NOMO-1 treated with DMSO at 0.1 percent for 48 hours (cell line): Measurements from ENCODE around the gene PRELID1.
A peak's percentile ranks its signal among the peaks of the same experiment; 100 is the strongest.

Experiments
- DNase-seq: peaks from one replicate; lab custom pipeline; 2025; ENCODE audit not compliant: unreplicated experiment; lab: John Stamatoyannopoulos, UW

PRELID1 gene

GRCh38 chr5:177312649-177313181, 9.1 kb downstream of the PRELID1 start:
- peak; percentile 74 for DNase-seq

DNA sequence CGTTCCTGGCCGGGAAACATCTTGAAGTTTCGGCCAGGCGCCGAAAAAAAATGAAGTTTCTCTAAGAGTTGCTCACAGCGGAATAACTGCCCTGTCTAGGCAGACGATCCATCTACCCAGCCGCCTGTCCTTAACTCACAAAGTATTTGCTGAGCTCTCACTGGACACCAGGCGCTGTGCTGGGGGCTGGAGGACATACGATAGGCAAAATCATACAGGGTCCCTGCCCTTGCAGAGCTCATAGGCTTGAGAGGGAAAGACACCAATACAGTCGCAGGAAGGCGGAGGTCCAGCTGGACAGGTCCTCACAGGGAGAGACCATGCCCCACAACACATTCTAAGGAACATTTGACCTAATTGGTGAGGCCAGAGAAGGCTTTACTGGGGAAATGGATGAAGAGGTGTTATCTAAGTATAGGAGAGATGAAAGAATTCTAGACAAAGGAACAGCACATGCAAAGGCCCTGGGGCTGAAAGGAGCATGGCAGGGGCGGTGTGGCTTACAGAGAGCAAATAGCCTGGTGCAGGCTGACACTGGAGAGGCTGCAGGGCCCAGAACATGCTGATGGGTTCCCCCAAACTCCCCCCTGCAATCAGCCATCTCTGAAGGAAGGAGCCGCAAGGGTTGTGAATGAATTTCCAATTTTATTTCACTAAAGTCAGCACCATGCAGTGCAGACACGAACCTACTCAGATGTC, 10.1 kb downstream of the PRELID1 start:
- no peak for DNase-seq

- no peak for DNase-seq
Measured at GRCh38 chr5:177314376-177315342, 11.1 kb downstream of the PRELID1 start.

DNA sequence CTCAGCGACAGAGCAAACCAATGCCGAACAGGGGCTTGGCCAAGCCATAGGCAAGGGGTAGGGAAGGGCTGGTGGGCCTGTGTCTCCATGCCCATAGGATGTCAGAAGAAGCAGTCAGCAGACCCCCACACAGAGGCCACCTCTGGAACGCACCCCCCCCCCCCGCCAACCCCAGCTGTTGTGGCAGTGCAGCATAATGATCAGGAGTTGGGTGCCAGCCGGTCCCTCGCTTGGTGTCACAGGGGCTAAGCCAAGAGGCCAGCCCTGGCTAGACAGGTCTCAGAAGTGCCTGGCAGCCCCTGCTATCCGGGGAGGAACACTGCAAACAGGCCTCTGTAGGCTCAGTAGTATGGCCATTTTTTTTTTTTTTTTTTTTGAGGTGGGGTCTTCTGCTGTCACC, 11.8 kb downstream of the PRELID1 start:
- no peak for DNase-seq

GRCh38 chr5:177316005-177316404, 12.4 kb downstream of the PRELID1 start:
- no peak for DNase-seq

GRCh38 chr5:177317959-177318377, 14.4 kb downstream of the PRELID1 start:
- DNase-seq = peak; percentile 67

DNA sequence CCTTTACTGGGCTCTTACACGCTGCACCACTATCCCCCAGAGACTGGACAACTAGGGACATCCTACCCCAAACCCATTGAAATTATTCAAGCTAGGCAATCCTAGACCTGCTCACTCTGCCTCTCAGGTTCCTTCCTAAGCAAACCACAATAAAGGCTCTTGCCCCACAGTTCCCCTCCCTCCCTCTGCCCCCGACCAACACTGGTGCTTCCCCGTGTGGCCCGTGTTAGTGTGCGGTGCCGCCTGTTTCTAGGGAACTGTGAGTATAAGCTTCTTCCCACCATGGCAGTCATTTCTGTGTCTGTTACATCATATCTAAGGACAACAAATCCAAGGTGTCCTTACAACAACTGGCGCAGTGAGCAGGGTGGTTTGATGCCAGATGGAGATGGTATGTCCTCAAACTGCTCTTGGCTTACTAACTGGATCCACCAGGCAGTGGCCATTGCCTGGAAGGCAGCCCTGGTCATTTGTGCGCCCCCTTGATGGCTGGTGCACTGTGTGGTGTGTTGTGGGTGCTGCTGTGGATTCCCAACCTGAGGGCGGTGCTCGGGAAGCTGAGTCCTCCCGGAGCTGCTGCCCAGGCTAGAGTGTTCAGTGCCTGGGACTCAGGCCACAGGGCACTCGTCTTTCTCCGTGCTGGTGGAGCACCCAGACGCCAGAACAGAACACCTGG, 16.5 kb downstream of the PRELID1 start:
- no peak for DNase-seq

DNA sequence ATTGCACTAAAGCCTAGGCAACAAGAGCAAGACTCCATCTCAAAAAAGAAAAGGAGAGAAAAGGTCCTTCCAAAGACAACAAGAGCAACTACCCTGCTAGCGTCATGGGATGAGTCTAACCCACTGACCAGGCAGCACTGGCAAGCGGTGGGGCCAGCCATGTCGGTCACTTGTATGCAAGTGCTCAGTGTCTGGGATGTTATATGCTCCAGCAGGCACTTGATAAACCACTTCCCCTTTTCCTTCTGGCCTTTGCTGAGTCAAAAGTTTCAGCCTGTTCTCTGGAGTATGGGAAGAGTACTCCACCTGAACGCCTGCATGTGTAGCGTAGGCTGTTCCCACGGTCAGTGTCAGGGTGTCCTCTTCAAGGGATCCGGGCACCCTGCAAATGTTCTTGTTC, 17.3 kb downstream of the PRELID1 start:
- DNase-seq = peak; percentile 69

DNA sequence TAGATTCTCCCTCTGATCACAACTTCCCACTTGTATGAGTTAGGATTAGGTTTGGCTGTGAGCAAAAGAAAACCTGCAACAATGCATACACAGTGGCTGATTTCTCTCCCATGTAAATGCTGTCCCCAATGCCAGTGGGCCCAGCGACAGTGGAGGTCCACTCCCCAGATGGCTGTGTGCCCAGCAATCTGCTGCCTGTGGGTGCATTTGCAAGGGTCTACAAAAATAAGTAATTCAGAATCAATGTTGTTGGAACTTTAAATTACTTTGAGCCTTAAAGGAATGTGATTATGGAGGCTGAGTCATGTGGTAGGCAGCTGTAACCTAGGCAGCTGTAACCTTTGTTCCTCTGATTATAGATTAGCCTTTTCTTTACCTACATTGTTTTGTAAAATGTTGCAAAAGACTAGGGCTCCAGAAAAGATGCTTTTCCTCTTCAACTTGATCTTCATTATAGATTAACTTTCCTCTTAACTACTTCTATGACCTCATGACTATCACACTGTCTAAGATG, 22.3 kb downstream of the PRELID1 start:
- no peak for DNase-seq

DNA sequence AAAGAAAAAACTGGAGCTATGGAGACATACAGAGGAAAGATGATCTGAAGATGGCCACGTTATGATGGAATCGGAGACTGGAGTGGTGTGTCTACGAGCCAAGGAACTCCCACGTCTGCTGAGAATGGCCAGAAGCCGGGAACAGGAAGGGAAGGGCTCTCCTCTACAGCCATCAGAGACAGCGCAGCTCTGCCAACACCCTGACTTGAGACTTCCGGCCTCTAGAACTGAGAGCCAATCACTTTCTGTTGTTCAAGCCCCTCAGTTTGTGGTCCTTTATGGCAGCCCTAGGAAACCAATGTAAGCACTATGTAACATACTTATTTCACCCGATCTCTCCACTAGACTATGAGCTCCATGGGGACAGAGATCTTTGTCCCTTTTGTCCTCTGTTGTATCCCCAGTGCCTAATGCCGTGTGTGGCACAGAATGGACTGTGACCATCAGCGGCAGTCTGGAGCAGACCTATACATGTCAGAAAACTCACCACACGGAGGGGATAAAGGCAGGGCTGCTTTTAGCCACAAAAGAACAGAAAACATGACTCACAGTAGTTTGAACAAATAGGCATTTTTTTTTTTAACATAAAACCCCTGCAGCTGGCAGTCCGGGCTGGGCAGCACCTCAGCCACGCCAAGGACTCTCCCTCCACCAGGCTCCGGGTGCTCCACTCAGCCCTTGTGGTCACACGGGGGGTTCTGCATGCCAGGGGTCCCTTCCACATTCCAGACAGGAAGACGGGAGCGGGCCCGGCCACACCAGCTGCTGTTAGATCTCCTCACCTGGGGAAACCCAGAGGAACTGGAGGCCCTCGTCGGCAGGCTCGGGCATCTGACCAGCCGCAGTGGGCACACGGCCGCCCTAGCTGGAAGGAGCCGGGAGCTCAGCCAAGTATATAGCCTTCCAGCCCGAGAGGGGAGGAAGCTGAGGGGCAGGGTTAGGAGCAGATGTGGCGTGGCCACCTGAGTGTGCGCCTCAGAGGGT, 24.2 kb downstream of the PRELID1 start:
- no peak for DNase-seq

DNA sequence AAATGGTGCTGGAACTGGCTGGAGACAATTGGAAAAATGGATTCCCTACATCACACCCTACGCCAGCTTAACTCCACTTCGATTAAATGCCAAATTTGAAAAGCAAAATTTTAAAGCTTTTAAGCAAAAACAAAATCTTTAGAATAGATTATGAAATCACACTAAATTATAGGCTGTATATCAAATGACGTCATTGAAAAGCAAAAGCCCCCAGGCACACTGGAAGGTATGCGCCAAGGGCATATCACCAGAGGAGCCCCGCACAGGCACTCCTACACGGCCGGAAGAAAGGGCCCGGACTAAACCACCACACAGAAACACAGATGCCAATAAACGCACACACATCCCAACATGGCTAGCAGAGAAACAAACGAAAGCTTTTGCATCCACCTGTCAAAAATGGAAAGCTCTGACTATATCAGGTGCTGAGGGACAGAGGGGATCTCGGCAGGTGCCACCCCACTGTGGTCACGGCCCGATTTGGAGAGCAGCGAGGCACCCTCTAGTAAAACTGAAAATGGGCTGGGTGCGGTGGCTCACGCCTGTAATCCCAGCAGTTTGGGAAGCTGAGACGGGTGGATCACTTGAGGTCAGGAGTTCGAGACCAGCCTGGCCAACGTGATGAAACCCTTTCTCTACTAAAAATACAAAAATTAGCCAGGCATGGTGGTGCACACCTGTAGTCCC, 25.1 kb downstream of the PRELID1 start:
- no peak for DNase-seq

- DNase-seq = no peak
Measured at GRCh38 chr5:177329883-177330282, 26.3 kb downstream of the PRELID1 start.

- no peak for DNase-seq
Measured at GRCh38 chr5:177330991-177331842, 27.6 kb downstream of the PRELID1 start.

GRCh38 chr5:177332031-177332895, 28.7 kb downstream of the PRELID1 start:
- DNase-seq = no peak

DNA sequence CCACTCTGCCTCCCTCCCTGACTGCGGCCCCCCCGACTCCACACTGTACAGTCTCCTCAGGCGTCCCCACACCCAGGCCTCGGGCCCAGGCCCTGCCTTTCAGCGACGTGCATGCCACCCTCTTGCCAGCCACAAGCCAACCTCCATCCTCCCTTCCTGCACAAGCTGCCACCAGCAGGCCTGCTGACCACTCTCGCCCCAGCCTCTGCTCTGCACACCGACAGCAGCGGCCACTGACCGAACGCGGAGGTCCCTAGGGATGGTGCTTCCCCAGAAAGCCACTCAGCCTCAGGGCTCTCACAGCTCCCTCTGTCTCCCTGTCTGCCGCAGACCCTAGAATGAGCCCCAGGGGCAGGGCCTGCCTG, 29.3 kb downstream of the PRELID1 start:
- DNase-seq = no peak

- DNase-seq = no peak
Measured at GRCh38 chr5:177333420-177334154, 30.0 kb downstream of the PRELID1 start.

DNA sequence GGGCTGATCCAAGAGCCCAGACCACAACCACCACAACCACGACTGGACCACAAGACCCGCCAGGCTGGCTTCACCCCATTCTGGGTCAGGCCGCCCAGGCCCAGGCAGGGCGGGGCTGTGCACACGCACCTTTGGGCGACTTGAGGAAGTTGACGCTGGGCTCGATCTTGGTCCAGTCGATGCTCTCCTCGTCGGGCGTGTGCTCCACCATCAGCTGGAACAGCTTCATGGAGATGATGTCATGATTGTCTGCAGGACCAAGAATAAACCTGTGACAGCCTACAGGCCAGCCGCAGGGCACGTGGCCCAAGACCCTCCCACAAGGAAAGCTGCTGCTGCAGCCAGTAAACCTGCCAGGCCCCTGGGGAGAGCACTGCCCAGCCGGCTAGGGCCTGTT, 30.6 kb downstream of the PRELID1 start:
- DNase-seq = no peak
